PC-9 (cell line): ENCODE results near the gene SPRED1. TPM values are rescaled to one million over a fixed set of nuclear protein-coding genes. Genes with fewer than 3 reads are reported as not detected.

Experiments used
- BruUV-seq: library from RNA; stranded (reverse); fragments of 400-500 nt; replicated peaks from 2 replicates; lab custom pipeline; 2021; lab: Mats Ljungman, UMichigan
- CTCF ChIA-PET: fragments of 300-600 bp; sonication (Branson Sonifier 250); formaldehyde crosslinking; loops from one replicate; lab custom pipeline; 2022; ENCODE audit warnings: antibody characterized with exemption; lab: Charles Lee
- POLR2A ChIA-PET: fragments of 300-600 bp; sonication (Branson Sonifier 250); formaldehyde crosslinking; loops from one replicate; lab custom pipeline; 2022; ENCODE audit warnings: antibody characterized with exemption; ENCODE audit not compliant: unreplicated experiment; lab: Charles Lee
- DNase-seq, 2 experiments: peaks; one replicate each; pipeline versions ENCODE4 v3.0.0 to v3.0.0-alpha.2; 2015 to 2022; ENCODE audit warnings: mixed read lengths in 1 of 2
- H2AFZ ChIP-seq: fragments of 200-600 bp; sonication (generic); 2 replicates; pipeline ENCODE4 v1.8.1; 2017; ENCODE audit warnings: antibody characterized with exemption
- H3F3A ChIP-seq: fragments of 200-600 bp; sonication (generic); 2 replicates; pipeline ENCODE4 v1.8.1; 2017; ENCODE audit warnings: antibody characterized with exemption, mild to moderate bottlenecking, low read depth; ENCODE audit not compliant: insufficient read depth
- H3K27ac ChIP-seq: fragments of 200-600 bp; sonication (generic); 2 replicates; pipeline ENCODE4 v1.6.1; 2016; ENCODE audit warnings: mixed run types
- H3K27me3 ChIP-seq: fragments of 200-600 bp; sonication (generic); 2 replicates; pipeline ENCODE4 v1.6.1; 2016; ENCODE audit warnings: low read depth, mixed run types; ENCODE audit not compliant: insufficient read depth
- H3K36me3 ChIP-seq: fragments of 200-600 bp; sonication (generic); 2 replicates; pipeline ENCODE4 v1.6.1; 2016; ENCODE audit warnings: low read depth, mixed run types
- H3K4me1 ChIP-seq: fragments of 200-600 bp; sonication (generic); replicated peaks from 2 replicates; pipeline ENCODE4 v1.6.1; 2016; ENCODE audit warnings: mixed run types; ENCODE audit not compliant: insufficient read depth
- H3K4me2 ChIP-seq: fragments of 200-600 bp; sonication (generic); 2 replicates; pipeline ENCODE4 v1.6.1; 2017; ENCODE audit warnings: mixed run types
- H3K4me3 ChIP-seq: fragments of 200-600 bp; sonication (generic); 2 replicates; pipeline ENCODE4 v1.6.1; 2016; ENCODE audit warnings: mixed run types
- H3K79me2 ChIP-seq: fragments of 200-600 bp; sonication (generic); 2 replicates; pipeline ENCODE4 v1.6.1; 2017; ENCODE audit warnings: low read depth, mixed run types
- H3K9me2 ChIP-seq: fragments of 200-600 bp; sonication (generic); 2 replicates; pipeline ENCODE4 v1.8.1; 2017; ENCODE audit warnings: mild to moderate bottlenecking; ENCODE audit not compliant: insufficient read depth
- H3K9me3 ChIP-seq: fragments of 200-600 bp; sonication (generic); 2 replicates; pipeline ENCODE4 v1.8.1; 2016; ENCODE audit warnings: low read depth; ENCODE audit not compliant: insufficient read depth
- H4K20me1 ChIP-seq: fragments of 200-600 bp; sonication (generic); 2 replicates; pipeline ENCODE4 v1.8.1; 2017; ENCODE audit not compliant: insufficient read depth
- CTCF ChIP-seq: fragments of 200-600 bp; sonication (generic); conservative IDR thresholded peaks from 2 replicates; pipeline ENCODE4 v1.6.1; 2017; ENCODE audit warnings: mixed run types, antibody characterized with exemption, mild to moderate bottlenecking, moderate library complexity
- EZH2 ChIP-seq: fragments of 200-600 bp; sonication (generic); IDR thresholded peaks from 2 replicates; pipeline ENCODE4 v1.8.0; 2017; ENCODE audit warnings: antibody characterized with exemption, low read depth
- intact Hi-C: fragments of 100-400 bp; cut with micrococcal nuclease; formaldehyde crosslinking; loops from one replicate; pipeline ENCODE4 v1.10.0; 2022; ENCODE audit not compliant: unreplicated experiment
- total RNA-seq: library from RNA; stranded (reverse); gene quantifications from 2 replicates; pipeline ENCODE4 v1.2.3, GENCODE V29; 2021

SPRED1 gene
- total RNA-seq, 1 experiment from 2014 or later, result 16.5 TPM

GRCh38 chr15:38257676-38258075 lies 5.0 kb downstream of the SPRED1 start:
- no peak overlapping the region for H3K4me3 ChIP-seq
- DNase-seq, result no peak
- no peaks in the 10 kb centered on the region for H3K36me3 ChIP-seq
- CTCF ChIA-PET, result interaction anchor here (0.5 kb wide), 1 partner anchor 89 kb away, joined by 3 read pairs; no protein-coding TSS in a partner anchor
- no TSS peak for BruUV-seq
- no peak overlapping the region for H2AFZ ChIP-seq
- no peaks in the 10 kb centered on the region for H3K27me3 ChIP-seq
- no peak overlapping the region for H3K27ac ChIP-seq
- peaks cover 100% of the 10 kb centered on the region for H3K79me2 ChIP-seq
- TF ChIP-seq EZH2 (no peak), CTCF (no peak)
- no peaks in the 10 kb centered on the region for H3F3A ChIP-seq
- POLR2A ChIA-PET, result interaction anchor here (0.6 kb wide), 1 partner anchor 13 kb away, joined by 3 read pairs; no protein-coding TSS in a partner anchor
- peaks cover 23% of the 10 kb centered on the region for H3K4me1 ChIP-seq
- peaks cover 18% of the 10 kb centered on the region; the same call in 1 of the 2 replicates for H4K20me1 ChIP-seq
- intact Hi-C loops, result no loop called here
- no peaks in the 10 kb centered on the region for H3K9me3 ChIP-seq
- peak overlapping the region; percentile 81; the same call in 1 of the 2 replicates for H3K4me2 ChIP-seq
- no peaks in the 10 kb centered on the region for H3K9me2 ChIP-seq

- Histone ChIP-seq H3K4me3 (no peak overlapping the region), H2AFZ (no peak overlapping the region), H3K9me3 (no peaks in the 10 kb centered on the region), H3K36me3 (no peaks in the 10 kb centered on the region), H3K27me3 (no peaks in the 10 kb centered on the region), H3K4me2 (no peak overlapping the region), H4K20me1 (peaks cover 18% of the 10 kb centered on the region; the same call in 1 of the 2 replicates), H3K4me1 (peaks cover 23% of the 10 kb centered on the region), H3K27ac (no peak overlapping the region), H3K9me2 (no peaks in the 10 kb centered on the region), H3K79me2 (peaks cover 100% of the 10 kb centered on the region), H3F3A (no peaks in the 10 kb centered on the region)
- no peak for DNase-seq
- BruUV-seq, result no TSS peak
- TF ChIP-seq CTCF (no peak), EZH2 (no peak)
- POLR2A ChIA-PET, result interaction anchor here (0.6 kb wide), 1 partner anchor 898 kb away, joined by 4 read pairs; no protein-coding TSS in a partner anchor
- CTCF ChIA-PET, result no interaction called here
- intact Hi-C loops, result no loop called here
These were observed 6.5 kb downstream of the SPRED1 start for GRCh38 chr15:38259134-38259533.

- peaks cover 20% of the 10 kb centered on the region for H3K4me1 ChIP-seq
- no peak overlapping the region for H3K4me3 ChIP-seq
- H3K9me2 ChIP-seq, result no peaks in the 10 kb centered on the region
- no peak overlapping the region for H3K27ac ChIP-seq
- no peaks in the 10 kb centered on the region for H3K9me3 ChIP-seq
- BruUV-seq, result no TSS peak
- no peaks in the 10 kb centered on the region for H3F3A ChIP-seq
- no peaks in the 10 kb centered on the region for H3K27me3 ChIP-seq
- H3K36me3 ChIP-seq, result no peaks in the 10 kb centered on the region
- TF ChIP-seq EZH2 (no peak), CTCF (no peak)
- ChIA-PET CTCF (no interaction called here), POLR2A (interaction anchor here (0.6 kb wide), 2 partner anchors 501 to 1710 kb away, joined by 3 to 7 read pairs; no protein-coding TSS in a partner anchor)
- H2AFZ ChIP-seq, result no peak overlapping the region
- H3K79me2 ChIP-seq, result peaks cover 100% of the 10 kb centered on the region
- intact Hi-C loops, result no loop called here
- H4K20me1 ChIP-seq, result peaks cover 18% of the 10 kb centered on the region; the same call in 1 of the 2 replicates
- no peak for DNase-seq
- no peak overlapping the region for H3K4me2 ChIP-seq
These were observed 7.4 kb downstream of the SPRED1 start for GRCh38 chr15:38260077-38260476.
